Nephron (organoid): ENCODE results near the gene ATAD3C.
"Not testable (repeated sequence)": the region's sequence is repeated elsewhere in the genome, so short reads cannot be mapped to it uniquely, and the experiment has no call there.

Experiments used
- H3K27ac Mint-ChIP-seq, 3 experiments: 2 replicates each; pipeline ENCODE4 v1.8.0; 2020; ENCODE audit warnings: mixed read lengths in 3 of 3, mild to moderate bottlenecking in 2 of 3, moderate library complexity in 1 of 3
- H3K27me3 Mint-ChIP-seq: 2 replicates; pipeline ENCODE4 v1.8.0; 2021; ENCODE audit warnings: low read depth, mild to moderate bottlenecking, moderate library complexity, mixed read lengths
- H3K36me3 Mint-ChIP-seq: 2 replicates; pipeline ENCODE4 v1.8.0; 2020; ENCODE audit warnings: low read depth, mixed read lengths
- H3K4me1 Mint-ChIP-seq: 2 replicates; pipeline ENCODE4 v1.8.0; 2020; ENCODE audit warnings: mixed read lengths
- H3K4me3 Mint-ChIP-seq, 3 experiments: 2 replicates each; pipeline ENCODE4 v1.8.0; 2020; ENCODE audit warnings: mild to moderate bottlenecking in 3 of 3, mixed read lengths in 3 of 3, moderate library complexity in 2 of 3
- H3K9me3 Mint-ChIP-seq: 2 replicates; pipeline ENCODE4 v1.8.0; 2020; ENCODE audit warnings: mixed read lengths
- CTCF ChIP-seq, 3 experiments: fragments of 200-600 bp; sonication (generic); IDR thresholded peaks; one replicate each; pipeline ENCODE4 v1.5.0; 2021; ENCODE audit warnings: antibody characterized with exemption in 3 of 3; ENCODE audit not compliant: unreplicated experiment in 3 of 3

The ATAD3C gene

GRCh38 chr1:1451696-1452364 is 2.3 kb downstream of the ATAD3C start:
- Mint-ChIP-seq H3K27ac (no peak overlapping the region), H3K36me3 (no peaks in the 10 kb centered on the region), H3K4me1 (no peaks in the 10 kb centered on the region), H3K27me3 (no peaks in the 10 kb centered on the region), H3K4me3 (no peak overlapping the region), H3K9me3 (no peaks in the 10 kb centered on the region)
- TF ChIP-seq CTCF (IDR thresholded peaks at IDR 0.05; ENCODE audit: unreplicated experiment in 3 of 3) = no peak

- H3K27ac Mint-ChIP-seq, H3K9me3 Mint-ChIP-seq, H3K4me3 Mint-ChIP-seq, H3K27me3 Mint-ChIP-seq, H3K36me3 Mint-ChIP-seq, H3K4me1 Mint-ChIP-seq: not testable (repeated sequence)
Observed at GRCh38 chr1:1452365-1452739, 2.9 kb downstream of the ATAD3C start.

GRCh38 chr1:1452882-1453281 is 3.4 kb downstream of the ATAD3C start:
- no peaks in the 10 kb centered on the region for H3K27me3 Mint-ChIP-seq
- no peaks in the 10 kb centered on the region for H3K4me1 Mint-ChIP-seq
- no peak overlapping the region for H3K4me3 Mint-ChIP-seq
- H3K27ac Mint-ChIP-seq = no peak overlapping the region
- TF ChIP-seq CTCF (IDR thresholded peaks at IDR 0.05; ENCODE audit: unreplicated experiment in 3 of 3) = no peak
- no peaks in the 10 kb centered on the region for H3K36me3 Mint-ChIP-seq
- no peaks in the 10 kb centered on the region for H3K9me3 Mint-ChIP-seq

- H3K27ac Mint-ChIP-seq, H3K36me3 Mint-ChIP-seq, H3K4me3 Mint-ChIP-seq, H3K9me3 Mint-ChIP-seq, H3K27me3 Mint-ChIP-seq, H3K4me1 Mint-ChIP-seq: not testable (repeated sequence)
Observed at GRCh38 chr1:1454286-1455056, 5.0 kb downstream of the ATAD3C start.

- Mint-ChIP-seq H3K27me3 (no peaks in the 10 kb centered on the region), H3K9me3 (no peaks in the 10 kb centered on the region), H3K36me3 (no peaks in the 10 kb centered on the region), H3K4me3 (no peak overlapping the region), H3K27ac (no peak overlapping the region), H3K4me1 (no peaks in the 10 kb centered on the region)
- no peak for TF ChIP-seq CTCF (IDR thresholded peaks at IDR 0.05; ENCODE audit: unreplicated experiment in 3 of 3)
Observed at GRCh38 chr1:1455366-1455884, 5.9 kb downstream of the ATAD3C start.

GRCh38 chr1:1455934-1456333 is 6.4 kb downstream of the ATAD3C start:
- not testable (repeated sequence) for H3K9me3 Mint-ChIP-seq, H3K36me3 Mint-ChIP-seq, H3K27me3 Mint-ChIP-seq, H3K4me1 Mint-ChIP-seq, H3K27ac Mint-ChIP-seq, H3K4me3 Mint-ChIP-seq

GRCh38 chr1:1456683-1457255 is 7.3 kb downstream of the ATAD3C start:
- H3K9me3 Mint-ChIP-seq, H3K27ac Mint-ChIP-seq, H3K4me3 Mint-ChIP-seq, H3K4me1 Mint-ChIP-seq, H3K27me3 Mint-ChIP-seq, H3K36me3 Mint-ChIP-seq: not testable (repeated sequence)

- not testable (repeated sequence) for H3K27ac Mint-ChIP-seq, H3K9me3 Mint-ChIP-seq, H3K27me3 Mint-ChIP-seq, H3K4me1 Mint-ChIP-seq, H3K4me3 Mint-ChIP-seq, H3K36me3 Mint-ChIP-seq
Observed at GRCh38 chr1:1459156-1459555, 9.7 kb downstream of the ATAD3C start.

GRCh38 chr1:1459711-1460110 is 10.2 kb downstream of the ATAD3C start:
- not testable (repeated sequence) for H3K9me3 Mint-ChIP-seq, H3K27me3 Mint-ChIP-seq, H3K4me1 Mint-ChIP-seq, H3K27ac Mint-ChIP-seq, H3K36me3 Mint-ChIP-seq, H3K4me3 Mint-ChIP-seq
